Stimulated activated CD4-positive, alpha-beta T cell treated with anti-CD3 and anti-CD28 coated beads, Interleukin-1b, Interleukin-23, amount 100 ng/mL, for 24 hours (primary cell): ENCODE results near the gene SETD3.

Source experiments
- DNase-seq, 4 experiments: peaks; one replicate each; pipeline ENCODE4 v3.0.0-alpha.2; 2020; ENCODE audit warnings: low read depth in 4 of 4, low spot score in 1 of 4

The SETD3 gene

GRCh38 chr14:99397698-99398097, 83.0 kb downstream of the SETD3 start:
- DNase-seq, result no peak

GRCh38 chr14:99395909-99396530, 84.6 kb downstream of the SETD3 start:
- peak in 1 of 4 experiments; percentile 6 for DNase-seq

GRCh38 chr14:99394602-99395156, 86.0 kb downstream of the SETD3 start:
- no peak for DNase-seq

GRCh38 chr14:99393059-99393655, 87.5 kb downstream of the SETD3 start:
- peak in 1 of 4 experiments; percentile 10 for DNase-seq

- DNase-seq, result no peak
These were observed 89.0 kb downstream of the SETD3 start for GRCh38 chr14:99391671-99392070.

GRCh38 chr14:99389174-99389826, 91.4 kb downstream of the SETD3 start:
- peak in 2 of 4 experiments; percentile 10 to 20 for DNase-seq

GRCh38 chr14:99388286-99388685, 92.4 kb downstream of the SETD3 start:
- no peak for DNase-seq

GRCh38 chr14:99387880-99388279, 92.8 kb downstream of the SETD3 start:
- no peak for DNase-seq

GRCh38 chr14:99384450-99385417, 95.9 kb downstream of the SETD3 start:
- DNase-seq, result no peak

GRCh38 chr14:99383472-99384449, 96.9 kb downstream of the SETD3 start:
- no peak for DNase-seq

GRCh38 chr14:99382781-99383471, 97.7 kb downstream of the SETD3 start:
- DNase-seq, result no peak

GRCh38 chr14:99382071-99382470, 98.6 kb downstream of the SETD3 start:
- DNase-seq, result no peak

GRCh38 chr14:99381688-99382060, 99.0 kb downstream of the SETD3 start:
- no peak for DNase-seq

- DNase-seq, result no peak
These were observed 99.5 kb downstream of the SETD3 start for GRCh38 chr14:99380991-99381687.

- no peak for DNase-seq
These were observed 100.3 kb downstream of the SETD3 start for GRCh38 chr14:99380402-99380801.

GRCh38 chr14:99378782-99379214, 101.9 kb downstream of the SETD3 start:
- DNase-seq, result no peak

- no peak for DNase-seq
These were observed 102.7 kb downstream of the SETD3 start for GRCh38 chr14:99377951-99378350.

- no peak for DNase-seq
These were observed 105.7 kb downstream of the SETD3 start for GRCh38 chr14:99374964-99375363.
